Cardiac muscle cell (in vitro differentiated cells and primary cell): Measurements from ENCODE around the gene PRCD. TPM values are rescaled to one million over a fixed set of nuclear protein-coding genes. Genes with fewer than 3 reads are reported as not detected.

Experiments
- DNase-seq, 2 donors: peaks; one replicate each; pipeline versions ENCODE4 v3.0.0 to v3.0.0-alpha.2; 2010 to 2017; ENCODE audit warnings: low read depth in 1 of 2, low spot score in 1 of 2
- H3K27ac ChIP-seq: fragments of 200-600 bp; sonication (generic); 2 replicates; pipeline ENCODE4 v1.5.1; 2016
- H3K27me3 ChIP-seq: fragments of 200-600 bp; sonication (generic); 2 replicates; pipeline ENCODE4 v1.6.0; 2016; ENCODE audit warnings: control low read depth
- H3K36me3 ChIP-seq: fragments of 200-600 bp; sonication (generic); 2 replicates; pipeline ENCODE4 v1.5.1; 2016; ENCODE audit warnings: control low read depth
- H3K4me1 ChIP-seq: fragments of 200-600 bp; sonication (generic); 2 replicates; pipeline ENCODE4 v1.8.1; 2017; ENCODE audit warnings: low read depth, mild to moderate bottlenecking, mixed run types
- H3K4me3 ChIP-seq: fragments of 200-600 bp; sonication (generic); 2 replicates; pipeline ENCODE4 v1.5.1; 2016; ENCODE audit warnings: mild to moderate bottlenecking
- H3K9me3 ChIP-seq: fragments of 200-600 bp; sonication (generic); 2 replicates; pipeline ENCODE4 v1.5.1; 2017; ENCODE audit warnings: low read depth, mild to moderate bottlenecking, control low read depth
- CTCF ChIP-seq: IDR thresholded peaks from 2 replicates; pipeline ENCODE4 v1.5.1; 2012; ENCODE audit warnings: low read depth, mild to moderate bottlenecking, low read length
- polyA plus RNA-seq: library from polyadenylated mRNA; unstranded; fragments of >200 nt; fragmentation: Nextera tagmentation; extraction: Ambion mirVana; gene quantifications from 2 replicates; pipeline ENCODE4 v1.2.1, GENCODE V29; 2016
- total RNA-seq: library from RNA; depleted of rRNA; stranded (reverse); fragments of >200 nt; gene quantifications from 2 replicates; pipeline ENCODE4 v1.2.3, GENCODE V29; 2016

Gene PRCD
- total and polyA plus RNA-seq, 2 experiments from 2014 or later: 7.3 to 14.4 TPM

GRCh38 chr17:76567634-76568432 is 28.0 kb downstream of the PRCD start:
- Histone ChIP-seq H3K4me1 (no peaks in the 10 kb centered on the region), H3K27me3 (no peaks in the 10 kb centered on the region), H3K36me3 (peaks cover 3% of the 10 kb centered on the region), H3K4me3 (no peak overlapping the region), H3K27ac (no peak overlapping the region), H3K9me3 (no peaks in the 10 kb centered on the region)
- TF ChIP-seq CTCF: no peak
- DNase-seq: no peak

GRCh38 chr17:76568811-76569221 is 29.0 kb downstream of the PRCD start:
- Histone ChIP-seq H3K4me1 (no peaks in the 10 kb centered on the region), H3K9me3 (no peaks in the 10 kb centered on the region), H3K36me3 (peaks cover 3% of the 10 kb centered on the region), H3K27me3 (no peaks in the 10 kb centered on the region), H3K4me3 (no peak overlapping the region), H3K27ac (no peak overlapping the region)
- no peak for TF ChIP-seq CTCF
- DNase-seq: no peak

GRCh38 chr17:76569607-76570279 is 29.9 kb downstream of the PRCD start:
- H3K9me3 ChIP-seq: no peaks in the 10 kb centered on the region
- no peak for TF ChIP-seq CTCF
- H3K4me3 ChIP-seq: no peak overlapping the region
- no peaks in the 10 kb centered on the region for H3K4me1 ChIP-seq
- no peak overlapping the region for H3K27ac ChIP-seq
- peak in 1 of 2 donors; percentile 52 for DNase-seq
- peaks cover under 1% of the 10 kb centered on the region for H3K36me3 ChIP-seq
- H3K27me3 ChIP-seq: no peaks in the 10 kb centered on the region

GRCh38 chr17:76570457-76570856 is 30.6 kb downstream of the PRCD start:
- H3K36me3 ChIP-seq: no peaks in the 10 kb centered on the region
- no peak for DNase-seq
- no peaks in the 10 kb centered on the region for H3K9me3 ChIP-seq
- no peak overlapping the region for H3K4me3 ChIP-seq
- no peak for TF ChIP-seq CTCF
- H3K27ac ChIP-seq: no peak overlapping the region
- H3K27me3 ChIP-seq: no peaks in the 10 kb centered on the region
- no peaks in the 10 kb centered on the region for H3K4me1 ChIP-seq

GRCh38 chr17:76570877-76571471 is 31.1 kb downstream of the PRCD start:
- Histone ChIP-seq H3K4me3 (no peak overlapping the region), H3K27ac (no peak overlapping the region), H3K36me3 (no peaks in the 10 kb centered on the region), H3K4me1 (no peaks in the 10 kb centered on the region), H3K9me3 (no peaks in the 10 kb centered on the region), H3K27me3 (no peaks in the 10 kb centered on the region)
- no peak for TF ChIP-seq CTCF
- no peak for DNase-seq
